Glutamatergic neuron (in vitro differentiated cells): ENCODE data around the gene XYLT1. TPM values are rescaled to one million over a fixed set of nuclear protein-coding genes. Genes with fewer than 3 reads are reported as not detected.

ENCODE experiments used
- DNase-seq: peaks from one replicate; pipeline ENCODE4 v3.0.0; 2022
- H3K27ac Mint-ChIP-seq: one replicate; pipeline ENCODE4 v1.8.0; 2020; ENCODE audit warnings: mild to moderate bottlenecking, mixed read lengths, inconsistent platforms; ENCODE audit not compliant: unreplicated experiment
- H3K27me3 Mint-ChIP-seq: one replicate; pipeline ENCODE4 v1.8.0; 2020; ENCODE audit warnings: mild to moderate bottlenecking, moderate library complexity, mixed read lengths, inconsistent platforms; ENCODE audit not compliant: unreplicated experiment
- H3K36me3 Mint-ChIP-seq: one replicate; pipeline ENCODE4 v1.8.0; 2020; ENCODE audit warnings: mild to moderate bottlenecking, mixed read lengths, inconsistent platforms; ENCODE audit not compliant: unreplicated experiment
- H3K4me1 Mint-ChIP-seq: one replicate; pipeline ENCODE4 v1.8.0; 2020; ENCODE audit warnings: mild to moderate bottlenecking, low read depth, mixed read lengths, inconsistent platforms; ENCODE audit not compliant: unreplicated experiment
- H3K4me3 Mint-ChIP-seq: one replicate; pipeline ENCODE4 v1.8.0; 2020; ENCODE audit warnings: mild to moderate bottlenecking, mixed read lengths, inconsistent platforms; ENCODE audit not compliant: unreplicated experiment
- H3K9me3 Mint-ChIP-seq: one replicate; pipeline ENCODE4 v1.8.0; 2020; ENCODE audit warnings: mild to moderate bottlenecking, moderate library complexity, mixed read lengths, inconsistent platforms; ENCODE audit not compliant: unreplicated experiment
- total RNA-seq: library from RNA; stranded (reverse); fragmentation: NEBNext Ultra II Directional; extraction: Animal tissue kit (Norgen Biotek cat#: 25700); gene quantifications from one replicate; pipeline ENCODE4 v1.2.1, GENCODE V29; 2021; ENCODE audit not compliant: unreplicated experiment
- TF ChIP-seq, protein P1 (sequence below): fragments of 200-600 bp; sonication (generic); IDR thresholded peaks from one replicate; pipeline ENCODE4 v1.5.0; 2021; ENCODE audit not compliant: partially characterized antibody, unreplicated experiment

XYLT1 gene
- total RNA-seq, 1 donor from 2014 or later, result 18.4 TPM

DNA sequence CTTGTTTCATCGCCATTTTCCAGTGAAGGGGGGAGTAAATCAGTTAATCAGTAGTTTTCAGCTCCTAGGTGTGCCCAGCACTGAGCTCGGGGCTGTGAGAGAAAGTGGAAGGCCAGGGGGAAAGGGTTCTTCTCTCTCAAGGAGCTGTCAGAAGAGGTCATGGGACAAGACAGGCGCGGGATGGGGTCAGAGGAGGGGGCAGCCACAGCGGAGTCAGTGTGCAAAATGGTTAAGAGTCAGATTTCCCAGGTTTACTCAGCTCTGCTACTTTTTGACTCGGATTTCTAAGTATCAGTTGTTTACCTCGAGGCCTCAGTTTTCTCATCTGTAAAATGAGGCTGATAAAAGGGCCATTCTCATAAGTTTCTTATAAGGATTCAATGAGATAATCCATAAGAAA lies 4.3 kb upstream of the XYLT1 start:
- Mint-ChIP-seq H3K4me3 (no peak overlapping the region), H3K4me1 (peaks cover 6% of the 10 kb centered on the region), H3K27ac (no peak overlapping the region), H3K36me3 (peaks cover 1% of the 10 kb centered on the region), H3K9me3 (peaks cover 6% of the 10 kb centered on the region), H3K27me3 (peaks cover 6% of the 10 kb centered on the region)
- no peak for DNase-seq
- TF ChIP-seq, protein P1, sequence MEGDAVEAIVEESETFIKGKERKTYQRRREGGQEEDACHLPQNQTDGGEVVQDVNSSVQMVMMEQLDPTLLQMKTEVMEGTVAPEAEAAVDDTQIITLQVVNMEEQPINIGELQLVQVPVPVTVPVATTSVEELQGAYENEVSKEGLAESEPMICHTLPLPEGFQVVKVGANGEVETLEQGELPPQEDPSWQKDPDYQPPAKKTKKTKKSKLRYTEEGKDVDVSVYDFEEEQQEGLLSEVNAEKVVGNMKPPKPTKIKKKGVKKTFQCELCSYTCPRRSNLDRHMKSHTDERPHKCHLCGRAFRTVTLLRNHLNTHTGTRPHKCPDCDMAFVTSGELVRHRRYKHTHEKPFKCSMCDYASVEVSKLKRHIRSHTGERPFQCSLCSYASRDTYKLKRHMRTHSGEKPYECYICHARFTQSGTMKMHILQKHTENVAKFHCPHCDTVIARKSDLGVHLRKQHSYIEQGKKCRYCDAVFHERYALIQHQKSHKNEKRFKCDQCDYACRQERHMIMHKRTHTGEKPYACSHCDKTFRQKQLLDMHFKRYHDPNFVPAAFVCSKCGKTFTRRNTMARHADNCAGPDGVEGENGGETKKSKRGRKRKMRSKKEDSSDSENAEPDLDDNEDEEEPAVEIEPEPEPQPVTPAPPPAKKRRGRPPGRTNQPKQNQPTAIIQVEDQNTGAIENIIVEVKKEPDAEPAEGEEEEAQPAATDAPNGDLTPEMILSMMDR, result no peak

DNA sequence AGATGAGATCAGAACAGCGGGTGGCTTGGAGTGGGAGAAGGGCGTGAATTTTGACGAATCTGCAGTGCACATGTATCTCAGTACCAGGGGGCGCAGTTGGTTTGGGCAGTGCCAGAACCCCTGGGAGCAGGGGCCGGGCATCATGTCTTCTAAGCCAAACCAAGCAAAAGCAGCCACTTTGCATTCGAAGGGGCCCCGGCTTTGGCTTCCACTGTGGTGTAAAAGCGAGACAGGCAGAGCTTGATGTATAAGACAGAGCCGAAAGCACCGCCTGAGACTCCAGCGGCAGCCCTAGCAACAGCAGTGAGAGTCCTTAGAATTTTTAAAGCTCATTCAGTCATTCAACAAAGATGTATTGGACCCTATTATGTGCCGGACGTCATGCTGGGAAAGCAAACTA lies 3.8 kb upstream of the XYLT1 start:
- no peak for DNase-seq
- Mint-ChIP-seq H3K27me3 (peaks cover 8% of the 10 kb centered on the region), H3K4me3 (no peak overlapping the region), H3K27ac (no peak overlapping the region), H3K4me1 (peaks cover 9% of the 10 kb centered on the region), H3K9me3 (peaks cover 6% of the 10 kb centered on the region), H3K36me3 (peaks cover 2% of the 10 kb centered on the region)
- TF ChIP-seq, protein P1, result no peak

DNA sequence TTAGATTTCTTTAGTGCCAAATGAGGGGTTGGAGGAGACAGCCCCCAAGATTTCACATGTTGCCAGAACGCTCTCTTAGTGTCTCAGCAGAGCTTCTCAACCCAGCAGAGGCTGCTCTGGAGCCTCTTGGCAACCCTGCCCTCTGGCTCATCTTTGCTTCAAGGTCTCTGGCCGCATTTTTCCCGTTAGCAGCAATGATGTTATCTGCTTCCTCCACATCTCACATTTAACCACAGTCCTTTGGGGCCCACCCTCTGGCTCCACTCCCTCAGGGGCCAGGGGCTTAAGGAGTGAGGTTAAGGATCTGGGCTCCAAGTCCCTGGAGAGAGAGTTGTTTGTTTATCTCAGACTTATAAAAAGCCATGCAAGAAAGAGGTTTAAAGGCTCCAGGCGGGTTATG lies 3.3 kb upstream of the XYLT1 start:
- H3K36me3 Mint-ChIP-seq, result peaks cover 5% of the 10 kb centered on the region
- peaks cover 10% of the 10 kb centered on the region for H3K27me3 Mint-ChIP-seq
- H3K4me3 Mint-ChIP-seq, result no peak overlapping the region
- H3K27ac Mint-ChIP-seq, result no peak overlapping the region
- peaks cover 13% of the 10 kb centered on the region for H3K4me1 Mint-ChIP-seq
- no peak for DNase-seq
- TF ChIP-seq, protein P1, result no peak
- H3K9me3 Mint-ChIP-seq, result peaks cover 7% of the 10 kb centered on the region

DNA sequence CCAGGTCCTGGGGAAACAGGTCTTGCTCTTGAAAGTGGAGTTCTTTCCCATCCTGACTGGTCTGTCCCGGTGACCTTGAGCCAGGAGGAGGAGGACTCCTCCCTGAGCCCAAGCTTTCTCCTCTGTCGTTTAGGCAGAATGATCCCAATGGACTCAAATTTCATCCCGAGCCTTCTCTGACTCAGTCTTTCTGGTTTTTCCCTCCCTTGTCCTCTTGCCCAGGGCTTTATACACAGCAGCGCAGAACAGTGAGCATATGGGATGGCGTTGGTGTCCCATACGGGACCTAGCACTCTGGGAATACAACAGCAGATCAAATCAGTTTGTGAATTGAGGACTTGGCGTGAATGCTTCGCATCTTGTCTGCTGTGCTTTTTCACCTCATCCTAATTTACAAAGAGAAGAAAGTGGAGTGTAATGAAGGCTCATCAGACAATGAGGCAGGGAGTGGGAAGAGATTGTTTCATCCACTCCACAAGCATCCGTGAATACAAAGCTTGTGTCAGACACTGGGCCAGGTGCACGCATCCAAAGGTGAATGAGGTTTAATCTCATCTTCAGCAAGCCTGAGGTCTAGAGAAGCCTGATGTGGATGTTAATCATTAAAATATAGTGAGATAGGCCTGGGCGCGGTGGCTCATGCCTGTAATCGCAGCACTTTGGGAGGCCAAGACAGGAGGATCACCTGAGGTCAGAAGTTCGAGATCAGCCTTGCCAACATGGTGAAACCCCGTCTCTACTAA lies 1.1 kb upstream of the XYLT1 start:
- no peak for DNase-seq
- H3K27me3 Mint-ChIP-seq, result peaks cover 10% of the 10 kb centered on the region
- peaks cover 5% of the 10 kb centered on the region for H3K36me3 Mint-ChIP-seq
- TF ChIP-seq, protein P1, result no peak
- peaks cover 11% of the 10 kb centered on the region for H3K9me3 Mint-ChIP-seq
- H3K27ac Mint-ChIP-seq, result peak overlapping the region; percentile 75
- H3K4me1 Mint-ChIP-seq, result peaks cover 29% of the 10 kb centered on the region
- peak overlapping the region; percentile 36 for H3K4me3 Mint-ChIP-seq

DNA sequence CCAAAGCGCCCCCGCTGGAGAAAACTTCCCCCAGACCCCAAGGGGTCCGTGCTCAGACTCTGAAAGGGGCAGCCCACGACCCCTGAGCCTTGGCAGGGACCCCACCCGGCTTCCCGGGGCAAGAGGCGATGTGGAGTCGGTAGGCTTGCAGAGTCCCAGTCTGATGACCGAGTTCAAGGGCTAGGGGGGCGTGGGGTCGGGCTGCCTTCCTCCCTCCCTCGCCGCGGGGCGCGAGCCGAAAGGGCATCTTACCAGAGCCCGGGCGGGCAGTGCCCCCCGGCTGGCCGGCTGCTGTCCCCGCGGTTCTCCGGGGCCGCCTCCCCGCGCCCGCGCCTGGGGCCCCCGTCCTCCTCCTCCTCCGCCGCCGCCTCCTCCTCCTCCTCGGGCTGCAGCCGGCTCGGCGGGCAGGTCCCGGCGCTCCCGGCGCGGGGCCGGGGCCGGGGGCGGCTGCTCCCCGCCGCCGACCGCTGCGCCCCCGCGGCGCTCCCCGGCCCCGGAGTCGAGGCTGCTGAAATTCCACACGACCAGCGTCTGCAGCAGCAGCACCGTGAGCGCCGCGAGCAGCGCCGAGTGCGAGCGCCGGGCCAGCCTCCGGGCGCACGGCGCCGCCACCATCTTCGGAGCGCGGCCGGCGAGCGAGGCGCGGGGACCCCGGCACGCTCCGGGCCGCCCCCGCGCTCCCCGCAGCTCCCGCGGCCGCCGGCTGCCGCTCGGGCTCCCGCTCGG lies 415 bp downstream of the XYLT1 start:
- peak; percentile 45 for DNase-seq
- H3K4me3 Mint-ChIP-seq, result peak overlapping the region; percentile 93
- H3K27me3 Mint-ChIP-seq, result peaks cover 10% of the 10 kb centered on the region
- no peak overlapping the region for H3K27ac Mint-ChIP-seq
- peaks cover 32% of the 10 kb centered on the region for H3K4me1 Mint-ChIP-seq
- H3K36me3 Mint-ChIP-seq, result peaks cover 5% of the 10 kb centered on the region
- peaks cover 11% of the 10 kb centered on the region for H3K9me3 Mint-ChIP-seq
- TF ChIP-seq, protein P1, result no peak
